ENCODE results near the gene HPSE2.
"Not testable (repeated sequence)": the region's sequence is repeated elsewhere in the genome, so short reads cannot be mapped to it uniquely, and the experiment has no call there.

HPSE2 gene

DNA sequence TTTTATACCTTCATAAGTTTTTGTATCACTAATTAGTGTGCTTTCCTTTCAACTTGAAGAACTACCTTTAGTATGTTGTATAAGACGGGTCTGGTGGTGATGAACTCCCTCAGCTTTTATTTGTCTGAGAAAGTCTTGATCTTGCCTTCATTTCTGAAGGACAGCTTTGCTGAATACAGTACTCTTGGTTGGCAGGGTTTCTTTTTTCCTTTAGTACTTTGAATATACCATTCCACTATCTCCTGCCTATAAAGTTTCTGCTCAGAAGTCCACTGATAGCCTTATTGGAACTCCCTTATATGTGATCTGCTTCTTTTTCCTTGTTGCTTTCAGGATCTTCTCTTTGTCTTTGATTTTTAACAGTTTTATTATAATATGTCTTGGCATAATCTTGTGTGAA, 230.9 kb downstream of the HPSE2 start:
- DNase-seq: no peak

DNA sequence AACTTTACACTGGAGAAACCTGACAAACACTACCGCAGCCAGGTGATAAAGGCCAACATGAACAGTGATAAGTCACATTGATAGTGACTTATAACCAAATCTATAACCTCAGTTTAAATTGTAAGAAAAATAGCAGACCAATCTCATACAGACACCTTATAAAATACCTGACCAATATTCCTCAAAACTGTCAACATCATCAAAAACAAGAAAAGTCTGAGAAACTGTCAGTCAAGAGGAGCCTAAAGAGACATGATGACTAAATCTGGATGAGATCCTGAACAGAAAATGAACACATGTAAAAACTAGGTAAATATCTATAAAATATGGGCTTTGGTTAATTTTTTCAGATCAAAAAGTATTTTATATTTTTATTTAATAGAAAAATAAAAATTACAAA, 233.3 kb downstream of the HPSE2 start:
- no peak for DNase-seq

DNA sequence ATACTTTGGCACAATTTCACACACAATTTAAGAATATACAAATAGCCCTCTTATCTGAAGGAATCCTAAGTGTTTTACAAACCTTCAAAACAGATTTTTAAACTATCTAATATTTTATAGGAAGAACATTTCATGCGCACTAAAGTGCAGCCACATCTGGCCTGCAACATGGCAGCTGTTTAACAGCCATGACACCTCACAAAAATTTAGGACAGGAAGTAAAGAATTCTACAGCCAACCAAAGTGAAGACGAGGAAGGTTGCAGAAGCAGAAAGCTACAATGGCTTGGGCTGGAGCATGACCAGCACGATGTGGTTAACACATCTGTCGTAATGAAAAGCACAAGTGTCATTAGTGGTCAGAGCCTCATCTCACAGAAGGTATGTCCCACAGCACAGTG, 238.1 kb downstream of the HPSE2 start:
- no peak for DNase-seq

DNA sequence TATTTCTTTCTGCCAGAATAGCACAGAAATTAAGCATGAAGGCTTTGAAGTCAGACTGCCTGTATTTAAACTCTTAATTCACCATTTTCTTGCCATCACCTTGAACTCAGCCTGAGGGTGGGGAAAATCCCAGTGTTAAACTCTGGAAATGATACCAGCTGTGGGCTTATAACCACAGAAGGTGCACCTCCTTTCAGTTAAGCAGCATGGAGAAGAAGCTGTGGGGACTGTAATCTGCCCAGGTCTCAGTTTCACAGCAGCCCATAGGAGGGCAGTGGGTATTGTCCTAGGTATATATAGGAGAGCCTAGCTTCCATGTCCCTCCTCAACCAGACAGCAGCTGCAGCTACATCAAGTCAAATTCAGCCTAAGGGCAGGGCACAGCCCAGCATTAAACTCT, 241.6 kb downstream of the HPSE2 start:
- DNase-seq: no peak

DNA sequence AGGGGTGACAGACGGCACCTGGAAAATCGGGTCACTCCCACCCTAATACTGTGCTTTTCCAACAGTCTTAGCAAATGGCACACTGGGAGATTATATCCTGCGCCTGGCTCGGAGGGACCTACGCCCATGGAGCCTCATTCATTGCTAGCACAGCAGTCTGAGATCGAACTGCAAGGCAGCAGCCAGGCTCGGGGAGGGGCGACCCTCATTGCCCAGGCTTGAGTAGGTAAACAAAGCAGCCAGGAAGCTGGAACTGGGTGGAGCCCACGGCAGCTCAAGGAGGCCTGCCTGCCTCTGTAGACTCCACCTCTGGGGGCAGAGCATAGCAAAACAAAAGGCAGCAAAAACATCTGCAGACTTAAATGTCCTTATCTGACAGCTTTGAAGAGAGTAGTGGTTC, 251.9 kb downstream of the HPSE2 start:
- DNase-seq: not testable (repeated sequence)

DNA sequence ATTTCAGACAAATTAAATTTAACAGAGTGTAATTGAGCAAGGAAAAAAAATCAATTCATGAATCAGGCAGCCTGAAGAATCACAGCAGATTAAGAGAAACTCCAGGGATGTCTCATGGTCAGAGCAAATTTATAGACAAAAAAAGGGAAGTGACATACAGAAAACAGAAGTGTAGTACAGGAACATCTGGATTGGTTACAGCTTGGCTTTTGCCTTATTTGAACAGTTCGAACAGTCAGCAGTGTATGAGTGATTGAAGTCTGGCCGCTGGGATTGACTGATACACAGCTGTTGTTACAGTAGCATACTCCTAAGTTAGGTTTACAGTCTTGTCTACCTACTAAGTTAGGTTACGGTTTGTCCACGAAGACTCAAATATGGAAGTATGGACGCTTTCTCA, 255.3 kb downstream of the HPSE2 start:
- no peak for DNase-seq

DNA sequence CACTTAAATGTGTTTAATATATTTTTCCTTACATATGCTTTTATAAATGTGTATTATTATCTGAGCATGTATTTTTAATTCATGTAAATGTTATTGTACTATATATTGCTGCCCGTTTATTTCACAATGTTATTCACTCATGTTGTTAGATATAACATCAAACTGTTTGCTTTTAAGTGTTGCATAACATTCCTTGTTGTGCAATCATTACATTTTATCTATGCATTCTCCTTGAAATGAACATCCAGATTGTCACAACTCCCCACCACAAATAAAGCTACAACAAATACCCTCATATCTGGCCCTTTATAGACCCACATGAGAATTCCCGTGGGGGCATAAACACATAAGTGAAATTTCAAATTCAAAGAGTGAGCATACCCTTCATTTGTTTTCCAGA, 264.2 kb downstream of the HPSE2 start:
- DNase-seq: no peak

DNA sequence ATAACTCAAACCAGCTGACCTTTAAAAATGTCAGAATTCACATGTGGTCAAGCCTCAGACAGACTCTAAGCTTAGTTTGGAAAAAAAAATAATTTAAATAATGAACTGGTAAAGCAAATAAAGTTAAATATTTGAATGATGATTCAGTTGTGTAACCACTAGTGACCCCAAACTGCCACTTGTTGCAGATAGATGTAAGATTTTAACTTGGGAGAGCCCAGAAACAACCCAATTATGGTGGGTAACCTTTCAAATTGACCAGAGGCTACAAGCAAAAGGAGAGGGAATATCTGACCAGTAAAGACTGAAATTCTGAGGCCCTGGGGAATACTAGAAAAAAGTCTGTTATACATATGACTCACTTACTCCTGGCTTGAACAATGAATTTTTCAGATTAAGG, 268.1 kb downstream of the HPSE2 start:
- peak; percentile 12 for DNase-seq

DNA sequence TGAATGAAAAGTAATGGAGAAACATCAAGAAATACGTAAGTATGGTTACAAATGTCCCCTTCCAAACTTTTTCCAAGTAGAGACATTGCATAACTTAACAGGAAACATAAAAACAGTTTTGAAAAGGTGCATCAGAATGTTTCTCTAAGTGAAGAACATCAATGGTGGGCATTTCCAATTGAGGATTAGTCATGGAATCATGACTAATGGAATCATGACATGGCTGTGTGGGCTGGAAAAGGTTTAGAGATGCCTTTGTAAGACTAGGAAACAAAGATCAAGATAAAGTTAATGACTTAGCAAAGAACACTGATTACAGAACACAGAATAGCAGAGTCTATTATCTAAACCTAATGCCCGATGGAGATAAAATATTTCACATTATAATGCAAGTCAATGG, 272.0 kb downstream of the HPSE2 start:
- DNase-seq: no peak

DNA sequence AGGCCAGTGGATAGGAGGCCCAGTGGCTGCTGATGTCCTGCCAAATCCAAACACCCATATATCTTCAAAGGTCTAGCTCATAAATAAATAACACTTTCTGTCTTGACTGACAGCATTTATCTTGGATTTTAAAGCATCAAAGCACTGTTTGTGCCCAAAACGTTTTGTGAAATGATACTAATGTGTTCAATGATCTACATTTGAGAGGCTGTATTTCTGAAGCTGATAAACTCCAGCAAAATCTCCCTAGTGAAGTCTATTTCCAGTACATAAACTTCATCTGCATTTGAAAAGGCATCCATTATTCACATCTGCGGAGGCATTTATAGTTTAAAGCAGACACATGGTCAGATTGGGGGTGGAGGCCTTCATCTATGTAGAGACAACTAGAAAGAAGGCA, 276.3 kb downstream of the HPSE2 start:
- DNase-seq: no peak

DNA sequence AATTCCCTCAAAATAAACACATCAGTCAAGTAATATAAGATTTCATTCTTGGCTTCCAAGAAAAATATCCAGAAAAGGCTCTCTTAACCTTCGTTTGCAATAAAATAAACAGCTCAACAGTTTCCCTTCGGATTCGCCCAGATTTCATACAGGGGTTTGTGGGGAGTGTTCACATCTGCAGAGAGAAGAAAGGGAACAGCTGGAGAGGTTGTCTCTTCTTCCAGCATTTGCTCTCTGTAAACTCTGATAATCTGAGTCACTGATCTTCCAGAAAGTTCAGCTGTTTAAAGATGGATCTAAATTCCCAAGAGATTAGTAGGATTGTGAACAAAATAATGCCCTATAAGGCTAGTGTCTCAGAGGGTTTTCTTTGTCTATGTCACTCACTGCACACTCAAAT, 277.9 kb downstream of the HPSE2 start:
- DNase-seq: peak; percentile 9

DNA sequence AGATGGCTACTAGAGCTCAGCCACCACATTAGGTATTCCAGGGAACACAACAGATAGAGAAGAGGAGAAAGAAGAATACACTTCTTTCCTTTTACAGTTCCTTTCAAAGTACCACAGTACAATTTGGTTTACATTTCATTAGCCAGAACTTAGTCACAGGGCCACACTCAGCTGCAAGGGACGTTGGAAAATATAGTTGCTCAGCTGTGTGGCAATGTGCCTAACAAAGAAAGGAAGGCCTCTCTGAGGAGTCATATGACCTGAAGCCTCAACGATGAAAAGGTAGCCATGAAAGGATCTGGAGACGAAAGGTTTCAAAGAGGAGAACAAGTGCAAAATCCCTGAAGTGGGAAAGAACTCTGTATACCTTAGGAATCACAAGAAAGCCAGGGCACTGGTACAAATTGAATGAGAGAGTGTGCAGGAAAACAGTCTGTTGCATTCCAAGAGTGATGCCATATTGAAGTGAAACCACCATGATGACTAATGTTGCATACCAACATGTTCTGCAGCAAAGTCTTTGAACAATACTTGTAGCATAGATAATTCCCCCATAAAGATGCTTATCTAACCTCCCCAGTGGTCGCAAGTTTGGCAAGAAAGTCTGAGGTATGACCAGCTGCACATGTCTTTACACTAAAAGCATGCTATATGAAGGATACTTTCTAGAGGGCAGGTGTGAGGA, 278.9 kb downstream of the HPSE2 start:
- peak; percentile 58 for DNase-seq

DNA sequence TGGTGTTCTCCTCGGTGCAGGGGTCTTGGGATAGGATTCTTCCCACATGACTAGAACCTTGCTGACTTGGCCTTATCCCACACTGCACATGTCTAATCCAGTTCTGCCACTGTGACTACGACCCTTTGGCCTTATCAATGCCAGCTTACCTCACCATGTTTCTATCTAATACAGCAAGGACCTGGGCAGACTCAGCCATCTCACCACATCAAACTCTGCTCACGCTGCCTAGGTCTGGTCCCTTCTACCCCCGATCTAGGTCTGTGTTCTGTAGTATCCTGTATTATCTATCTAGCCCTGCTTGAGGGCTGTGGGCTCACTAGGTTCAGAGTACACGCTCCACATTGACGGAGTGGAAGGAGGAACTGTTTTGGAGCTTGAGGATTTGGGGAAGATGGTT, 282.4 kb downstream of the HPSE2 start:
- DNase-seq: no peak

DNA sequence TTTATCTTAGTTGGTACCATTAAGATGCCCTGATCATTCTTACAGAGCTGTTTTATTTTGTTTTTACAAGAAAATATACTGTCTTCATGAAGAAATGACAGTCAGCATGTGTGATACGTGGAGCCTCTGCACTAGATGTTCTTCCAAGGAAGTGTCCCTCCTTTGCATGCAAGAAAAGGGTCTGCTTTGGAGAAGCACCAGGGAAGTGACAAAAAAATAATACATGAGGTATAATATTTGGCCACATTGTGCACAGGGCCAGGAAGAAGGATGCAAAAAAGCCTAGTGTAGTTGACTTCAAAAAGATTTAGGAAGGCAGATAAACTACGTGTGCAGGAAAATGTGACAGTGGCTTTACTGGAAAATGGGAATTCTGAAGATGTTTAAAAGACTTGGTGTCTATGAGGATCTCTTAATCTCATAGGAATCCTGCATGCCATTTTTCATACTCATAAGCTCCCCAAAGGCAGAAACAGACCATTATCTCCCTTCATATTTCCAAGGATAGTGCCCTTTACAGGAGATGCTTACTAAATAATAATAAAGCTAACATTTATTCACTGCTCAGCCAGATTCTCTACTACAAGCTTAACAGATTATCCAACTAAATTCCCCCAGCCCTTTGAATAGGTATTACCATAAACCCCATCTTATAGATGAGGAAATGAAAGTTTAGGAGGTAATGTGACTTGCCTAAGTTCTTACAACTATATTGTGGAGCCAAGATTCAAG, 284.2 kb downstream of the HPSE2 start:
- no peak for DNase-seq

DNA sequence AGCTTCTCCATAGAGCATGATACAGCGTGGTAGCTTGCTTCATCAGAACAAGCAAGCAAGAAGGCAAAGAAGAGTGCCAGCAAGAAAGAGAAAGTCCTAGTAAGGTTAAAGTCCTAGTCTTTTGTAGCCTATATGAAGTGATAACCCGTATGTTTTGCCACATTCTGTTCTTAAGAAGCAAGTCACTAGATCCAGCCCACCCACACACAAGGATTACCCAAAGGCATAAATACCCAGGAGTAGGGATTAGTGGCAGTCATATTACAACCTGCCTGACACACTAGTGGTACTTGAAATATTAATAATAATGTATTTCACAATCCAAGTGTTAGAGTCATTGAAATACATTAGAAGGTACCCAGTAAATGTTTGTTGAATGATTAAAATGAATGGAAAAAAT, 285.5 kb downstream of the HPSE2 start:
- DNase-seq: no peak

DNA sequence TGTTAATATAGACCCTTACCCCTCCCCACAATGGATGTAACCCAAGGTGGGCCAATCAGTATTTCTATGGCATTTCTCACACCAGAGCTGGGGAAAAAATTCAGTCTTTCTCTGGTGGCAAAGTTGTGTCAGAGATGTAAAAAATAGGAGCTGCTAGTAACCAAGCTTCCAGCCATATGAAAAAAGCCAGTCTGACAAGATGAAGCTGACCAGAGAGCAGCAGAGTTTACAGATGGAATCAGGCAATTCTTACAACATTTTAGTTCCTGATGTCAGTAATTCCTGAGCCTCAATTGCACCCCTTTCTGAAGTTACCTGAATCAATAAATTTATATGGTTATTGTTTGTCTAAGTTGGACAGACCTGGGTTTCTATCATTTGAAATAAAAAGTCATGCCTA, 286.3 kb downstream of the HPSE2 start:
- no peak for DNase-seq

DNA sequence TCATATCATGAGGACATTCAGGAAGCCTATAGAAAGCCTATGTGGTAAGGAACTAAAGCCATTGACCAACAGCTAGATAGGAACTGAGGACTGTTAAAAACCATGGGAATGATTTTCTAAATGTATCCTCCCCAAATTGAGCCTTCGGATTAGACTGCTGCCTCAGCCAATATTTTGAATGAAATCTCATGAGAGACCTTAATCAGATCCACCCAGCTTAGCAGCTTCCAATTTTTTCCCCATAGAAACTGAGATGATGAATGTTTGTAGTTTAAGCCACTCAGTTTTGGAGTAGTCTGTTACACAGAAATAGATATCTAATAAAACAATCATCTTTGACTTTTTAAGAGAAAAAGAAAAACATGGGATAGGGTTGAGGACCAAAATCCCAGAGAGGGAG, 292.0 kb downstream of the HPSE2 start:
- no peak for DNase-seq

DNA sequence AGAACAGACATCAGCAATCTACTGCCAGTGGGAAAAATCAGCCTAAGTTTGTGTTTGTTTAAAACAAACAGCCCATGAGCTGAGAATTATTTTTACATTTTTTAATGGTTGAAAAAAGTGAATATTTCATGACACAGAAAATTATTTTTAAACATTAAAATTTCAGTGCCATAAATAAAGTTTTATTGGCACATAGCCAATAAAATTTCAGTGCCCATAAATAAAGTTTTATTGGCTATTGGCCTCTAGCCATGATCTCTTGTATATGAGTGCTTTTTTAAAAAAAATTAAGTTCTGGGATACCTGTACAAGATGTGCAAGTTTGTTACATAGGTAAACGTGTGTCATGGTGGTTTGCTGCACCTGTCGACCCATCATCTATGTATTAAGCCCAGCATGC, 305.9 kb downstream of the HPSE2 start:
- no peak for DNase-seq

DNA sequence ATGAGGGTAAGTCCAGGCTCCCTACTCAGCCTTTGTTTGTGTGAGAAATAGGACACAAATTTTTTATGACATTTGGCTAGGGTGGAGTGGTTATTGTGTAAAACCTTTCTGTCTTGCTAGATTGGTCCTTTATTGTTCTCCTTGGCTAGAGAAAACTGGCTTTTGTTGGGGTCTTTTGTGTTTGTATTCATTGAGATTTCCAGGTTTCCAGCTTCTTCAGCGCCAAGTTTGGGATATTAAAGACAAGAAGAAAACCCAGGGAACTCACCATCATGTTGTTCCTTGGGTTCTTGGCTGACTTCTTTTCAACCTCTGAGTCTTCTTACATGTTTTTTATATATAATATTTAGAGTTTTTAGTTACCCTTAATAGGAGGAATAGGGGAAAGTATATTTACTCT, 310.0 kb downstream of the HPSE2 start:
- DNase-seq: no peak

DNA sequence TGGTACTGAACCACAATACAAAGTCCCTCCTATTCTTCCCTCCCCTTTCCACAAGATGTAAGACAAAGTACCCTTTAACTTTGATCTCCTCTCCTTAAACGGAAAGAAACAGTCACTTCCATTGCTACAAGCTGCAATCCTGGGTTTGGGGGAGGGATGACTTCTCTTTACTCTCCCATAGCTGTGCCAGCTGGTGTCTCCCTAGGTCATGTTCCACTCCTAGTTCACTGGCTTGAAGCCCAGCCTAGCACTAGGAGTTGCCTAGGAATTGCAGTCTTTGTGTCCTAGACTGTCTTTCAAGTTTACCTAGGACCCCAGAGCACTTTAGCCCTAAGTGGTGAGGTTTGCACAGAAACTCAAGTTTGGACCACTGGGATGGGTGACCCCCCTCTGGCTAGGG, 311.1 kb downstream of the HPSE2 start:
- no peak for DNase-seq

DNA sequence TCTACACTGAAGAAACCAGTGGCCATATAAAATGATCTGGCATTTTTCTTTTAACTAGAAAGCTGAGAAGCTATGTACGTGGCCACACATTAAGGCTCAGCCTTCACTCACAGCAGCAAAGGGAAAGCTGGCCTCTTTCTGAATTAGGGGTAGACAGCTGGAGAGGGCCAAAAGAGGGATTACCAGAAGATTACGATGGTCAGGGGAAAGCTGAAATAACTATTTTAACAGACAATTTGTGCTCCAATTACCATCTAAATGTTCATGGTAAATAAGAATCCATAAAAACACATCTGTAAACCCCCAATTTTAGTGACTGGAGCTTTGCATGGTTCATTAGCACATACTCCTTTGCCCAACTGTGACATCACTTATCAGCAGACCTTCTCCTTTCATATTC, 314.3 kb downstream of the HPSE2 start:
- no peak for DNase-seq

DNA sequence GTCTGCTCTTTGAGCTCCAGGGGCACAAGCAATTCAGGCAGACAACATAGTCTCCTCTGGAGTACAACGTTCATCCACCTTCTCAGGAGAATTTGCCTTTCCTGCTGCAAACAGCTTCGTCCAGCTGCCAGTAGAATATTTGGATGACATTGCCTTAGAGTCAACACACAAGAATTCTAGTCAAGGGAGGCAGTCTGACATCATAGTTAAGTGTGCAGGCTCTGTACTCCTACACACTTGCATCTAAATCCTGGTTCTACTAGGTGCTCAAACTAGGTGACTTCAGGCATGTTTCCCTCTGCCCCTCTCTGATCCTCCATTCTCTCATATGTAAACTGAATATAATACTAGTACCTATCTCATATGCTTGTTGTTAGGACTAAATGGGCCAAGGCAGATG, 314.8 kb downstream of the HPSE2 start:
- no peak for DNase-seq

DNA sequence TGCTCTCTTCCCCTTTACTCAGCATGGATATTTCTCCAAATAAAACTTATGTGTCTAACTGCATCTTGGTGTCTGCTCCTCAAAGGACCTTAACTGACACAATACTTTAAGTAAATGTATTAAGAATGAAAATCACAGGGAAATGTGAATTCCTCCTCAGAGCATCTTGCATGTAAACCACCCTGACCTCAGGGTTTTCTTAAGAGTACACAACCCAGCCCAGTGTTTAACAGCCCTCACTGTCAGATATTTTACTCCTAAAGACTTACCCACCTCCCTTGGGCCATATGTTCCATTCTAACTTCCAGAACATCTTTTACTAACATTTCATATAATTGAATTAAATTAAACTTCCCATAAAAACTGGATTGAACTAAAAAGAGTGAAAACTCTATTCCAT, 315.3 kb downstream of the HPSE2 start:
- DNase-seq: no peak

DNA sequence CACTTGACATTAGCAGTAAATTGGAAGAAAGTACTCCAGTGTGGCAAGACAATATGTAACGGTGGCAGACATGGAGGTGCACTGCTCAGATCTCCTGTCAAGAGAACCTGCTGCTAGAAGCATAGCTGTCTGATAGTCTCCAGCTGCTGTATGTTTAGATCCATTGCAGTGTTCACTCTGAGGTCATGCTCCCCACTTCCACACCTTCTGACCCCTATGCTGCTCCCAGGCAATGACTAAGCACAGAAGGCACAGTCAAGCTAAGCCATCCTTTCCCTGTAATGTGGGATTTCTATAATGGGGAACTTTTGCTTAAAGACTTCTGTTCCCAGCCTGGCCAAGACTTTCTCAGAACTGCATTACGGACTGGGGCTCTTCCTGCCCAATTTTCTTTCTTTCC, 315.8 kb downstream of the HPSE2 start:
- DNase-seq: no peak

DNA sequence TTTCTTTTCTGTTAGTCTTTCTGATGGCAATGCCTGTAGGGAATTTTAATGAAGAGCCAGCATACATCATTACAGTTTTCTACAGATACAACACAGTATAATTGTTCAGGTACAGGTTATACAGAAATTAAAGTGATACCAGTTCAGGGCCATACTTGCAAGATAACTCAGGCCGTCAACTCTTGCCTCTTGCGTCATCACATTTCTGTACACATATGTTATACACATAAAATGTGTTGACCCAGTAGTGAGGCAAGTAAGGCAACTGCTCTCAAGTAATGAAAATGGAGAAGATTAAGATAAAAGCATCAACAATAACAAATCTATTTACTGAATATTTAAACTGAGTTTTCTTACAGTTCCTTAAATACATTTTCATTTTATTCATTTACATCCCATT, 317.8 kb downstream of the HPSE2 start:
- no peak for DNase-seq

All from fibroblast of skin of scalp (primary cell).